Measurements from ENCODE around the gene CREB3L2.

- TF ChIP-seq RAD21 (IDR thresholded peaks at IDR 0.05 in 1 of 2, conservative IDR thresholded peaks at IDR 0.05 in 1 of 2; ENCODE audit: low read depth in 2 of 2, low read length in 2 of 2) (no peak), EZH2 (IDR thresholded peaks at IDR 0.05; ENCODE audit: low read depth, low read length, severe bottlenecking) (no peak), CTCF (IDR thresholded peaks at IDR 0.05; ENCODE audit: control extremely low read depth in 1 of 3, insufficient read depth in 1 of 3, low read depth in 1 of 3, low read length in 3 of 3) (no peak), POLR2A (IDR thresholded peaks at IDR 0.05; ENCODE audit: control extremely low read depth in 1 of 2, low read depth in 2 of 2, low read length in 2 of 2) (no peak), RNF2 (IDR thresholded peaks at IDR 0.05; ENCODE audit: borderline replicate concordance, low read depth, low read length, missing control alignments, poor library complexity, severe bottlenecking) (no peak), ATF3 (IDR thresholded peaks at IDR 0.05; ENCODE audit: insufficient read depth, low read depth, low read length) (no peak), RFX5 (IDR thresholded peaks at IDR 0.05; ENCODE audit: borderline replicate concordance, low read depth, low read length) (no peak)
Measured at GRCh38 chr7:137975221-137975620, 26.7 kb downstream of the CREB3L2 start.
